ENCODE data around the gene ORAI1.

DNA sequence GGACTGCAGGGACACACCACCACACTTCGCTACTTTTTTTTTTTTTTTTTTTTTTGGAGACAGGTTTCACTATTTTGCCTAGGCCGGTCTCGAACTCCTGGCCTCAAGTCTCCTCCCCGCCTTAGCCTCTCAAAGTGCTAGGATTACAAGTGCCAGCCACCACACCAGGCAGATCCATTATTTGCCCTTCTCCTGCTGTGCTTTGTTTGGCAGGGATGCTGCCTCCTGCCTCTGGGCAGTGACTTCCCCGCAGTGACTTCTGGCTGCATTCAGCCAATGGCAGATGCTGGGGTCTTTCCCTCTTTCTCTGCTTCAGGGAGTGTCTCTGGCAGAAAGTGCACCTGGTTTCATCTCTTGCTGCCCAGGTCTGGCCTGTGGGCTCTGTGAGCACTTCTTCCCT, 49.9 kb downstream of the ORAI1 start:
- TF ChIP-seq GATA2 (IDR thresholded peaks at IDR 0.05; ENCODE audit: low read depth, low read length) (no peak), GATA3 (IDR thresholded peaks at IDR 0.05; ENCODE audit: low read depth, low read length) (no peak)
